GM19099 (cell line): Measurements from ENCODE around the gene CDH12.

Source experiments
- POLR2A ChIP-seq: IDR thresholded peaks from 3 replicates; pipeline ENCODE4 v1.6.1; 2011; ENCODE audit warnings: low read depth; ENCODE audit not compliant: insufficient read length; ENCODE audit errors: extremely low read depth

The CDH12 gene

GRCh38 chr5:22033066-22033465 lies 820.1 kb downstream of the CDH12 start:
- no peak for TF ChIP-seq POLR2A

DNA sequence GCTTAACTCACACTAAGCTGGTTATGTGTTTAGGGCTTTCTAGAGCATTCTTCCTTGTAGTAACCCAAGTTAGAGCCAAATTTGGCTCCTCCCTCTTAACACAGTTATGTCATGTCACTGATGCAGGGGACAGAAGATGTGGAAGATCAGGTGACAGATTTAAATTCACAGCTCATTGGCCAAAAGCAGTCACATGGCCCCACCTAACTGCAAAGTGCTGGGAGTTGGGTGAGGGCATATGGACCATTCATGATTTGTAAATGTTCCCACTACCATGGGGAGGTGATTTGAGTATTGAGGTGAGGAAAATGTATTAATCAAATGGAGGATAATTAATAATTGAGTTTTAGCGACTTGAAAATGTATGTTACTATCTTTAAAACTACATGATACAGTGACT lies 829.4 kb downstream of the CDH12 start:
- no peak for TF ChIP-seq POLR2A

- no peak for TF ChIP-seq POLR2A
Observed at GRCh38 chr5:21931116-21931515, 922.0 kb downstream of the CDH12 start.

- TF ChIP-seq POLR2A, result no peak
Observed at GRCh38 chr5:21919414-21920022, 933.6 kb downstream of the CDH12 start.

DNA sequence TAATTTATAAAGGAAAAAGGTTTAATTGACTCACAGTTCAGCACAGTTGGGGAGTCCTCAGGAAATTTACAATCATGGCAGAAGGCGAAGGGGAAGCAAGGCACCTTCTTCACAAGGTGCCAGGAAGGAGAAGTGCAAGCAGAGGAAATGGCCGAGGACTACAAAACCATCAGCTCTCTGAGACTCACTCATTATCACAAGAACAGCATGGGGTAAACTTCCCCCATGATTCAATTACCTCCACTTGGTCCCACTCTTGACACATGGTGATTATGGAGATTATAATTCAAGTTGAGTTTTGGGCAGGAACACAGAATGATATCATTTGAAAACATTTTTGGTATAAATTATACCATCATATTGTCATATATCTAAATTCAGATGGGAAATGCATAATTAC lies 934.7 kb downstream of the CDH12 start:
- TF ChIP-seq POLR2A, result no peak

DNA sequence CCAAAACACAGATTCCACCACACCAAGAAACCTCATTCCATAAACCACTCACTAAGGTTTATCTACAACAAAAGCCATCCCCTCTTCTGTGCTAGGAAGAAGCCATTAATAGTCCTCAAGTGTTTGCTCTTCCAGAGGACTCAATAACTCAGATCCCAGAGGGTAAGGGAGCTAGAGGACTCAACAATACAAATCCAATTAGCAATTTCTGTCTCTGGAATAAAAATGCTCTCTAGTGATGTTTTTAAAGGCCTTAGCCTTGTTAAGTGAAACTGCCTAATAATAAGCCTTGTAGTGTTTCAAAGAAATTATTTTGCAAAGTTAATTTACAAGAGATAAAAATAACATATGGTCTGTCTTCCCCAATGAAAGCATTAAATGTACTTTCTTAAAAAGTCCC lies 942.4 kb downstream of the CDH12 start:
- no peak for TF ChIP-seq POLR2A

- TF ChIP-seq POLR2A, result no peak
Observed at GRCh38 chr5:21895766-21896350, 957.3 kb downstream of the CDH12 start.

DNA sequence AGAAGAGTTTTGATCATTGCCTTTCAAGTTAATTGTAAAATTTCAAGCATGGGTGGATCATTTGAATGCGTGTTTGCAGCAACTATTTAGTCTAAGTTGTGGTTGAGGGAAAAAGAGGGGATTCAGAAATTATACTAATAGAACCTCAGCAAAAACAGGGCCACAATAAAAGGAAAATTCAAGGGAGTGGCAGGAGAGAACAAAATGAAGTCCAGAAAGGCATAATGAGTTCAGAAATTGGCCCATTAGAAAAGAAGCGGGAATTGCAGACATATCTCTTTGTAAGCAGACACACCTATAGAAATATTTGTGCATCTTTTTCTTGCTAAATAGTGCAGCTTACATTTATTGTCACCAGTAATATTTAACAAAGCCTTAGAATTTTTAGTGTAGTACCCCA lies 960.0 kb downstream of the CDH12 start:
- no peak for TF ChIP-seq POLR2A

- no peak for TF ChIP-seq POLR2A
Observed at GRCh38 chr5:21889581-21889980, 963.6 kb downstream of the CDH12 start.

- TF ChIP-seq POLR2A, result no peak
Observed at GRCh38 chr5:21882074-21882745, 970.9 kb downstream of the CDH12 start.

DNA sequence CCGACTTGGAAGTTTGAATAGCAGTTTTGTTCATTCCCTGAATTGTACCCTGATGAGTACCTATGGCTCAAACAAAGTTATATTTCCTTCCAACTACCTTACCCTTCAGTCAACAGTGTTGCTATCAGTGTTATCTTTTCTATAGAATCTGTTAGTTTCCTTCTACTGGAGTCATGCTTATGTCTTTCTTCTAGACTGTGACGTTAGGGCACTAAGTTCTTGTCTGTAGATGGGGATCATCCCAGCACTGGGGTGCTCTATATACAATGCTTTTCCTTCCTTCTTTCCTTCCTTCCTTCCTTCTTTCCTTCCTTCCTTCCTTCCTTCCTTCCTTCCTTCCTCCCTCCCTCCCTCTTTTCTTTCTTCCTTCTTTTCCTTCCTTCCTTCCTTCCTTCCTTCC lies 973.0 kb downstream of the CDH12 start:
- no peak for TF ChIP-seq POLR2A

DNA sequence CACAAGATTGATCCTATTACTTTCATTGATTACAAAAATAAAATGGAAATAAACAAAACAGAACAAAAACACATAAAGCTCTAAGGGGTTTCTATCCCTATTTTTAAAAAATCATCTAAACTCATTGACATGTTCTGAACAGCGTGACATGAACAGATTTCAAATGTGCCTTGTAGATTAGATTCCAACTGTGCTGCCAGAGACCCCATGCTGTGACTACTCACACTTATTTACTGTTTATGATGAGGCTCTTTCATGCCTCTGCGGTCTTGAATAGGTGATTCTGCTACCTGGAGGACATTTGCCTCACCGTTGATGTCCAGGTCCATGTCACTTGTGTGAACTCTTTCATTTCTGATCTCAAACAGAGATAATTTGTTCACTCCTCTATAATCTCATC lies 990.2 kb downstream of the CDH12 start:
- TF ChIP-seq POLR2A, result no peak

- TF ChIP-seq POLR2A, result no peak
Observed at GRCh38 chr5:21858441-21858840, 994.7 kb downstream of the CDH12 start.

- TF ChIP-seq POLR2A, result no peak
Observed at GRCh38 chr5:21856987-21857386, 996.2 kb downstream of the CDH12 start.

- no peak for TF ChIP-seq POLR2A
Observed at GRCh38 chr5:21847300-21847699, 1005.8 kb downstream of the CDH12 start.

- TF ChIP-seq POLR2A, result no peak
Observed at GRCh38 chr5:21844960-21845359, 1008.2 kb downstream of the CDH12 start.
